ENCODE measurements around the gene TBC1D14.

DNA sequence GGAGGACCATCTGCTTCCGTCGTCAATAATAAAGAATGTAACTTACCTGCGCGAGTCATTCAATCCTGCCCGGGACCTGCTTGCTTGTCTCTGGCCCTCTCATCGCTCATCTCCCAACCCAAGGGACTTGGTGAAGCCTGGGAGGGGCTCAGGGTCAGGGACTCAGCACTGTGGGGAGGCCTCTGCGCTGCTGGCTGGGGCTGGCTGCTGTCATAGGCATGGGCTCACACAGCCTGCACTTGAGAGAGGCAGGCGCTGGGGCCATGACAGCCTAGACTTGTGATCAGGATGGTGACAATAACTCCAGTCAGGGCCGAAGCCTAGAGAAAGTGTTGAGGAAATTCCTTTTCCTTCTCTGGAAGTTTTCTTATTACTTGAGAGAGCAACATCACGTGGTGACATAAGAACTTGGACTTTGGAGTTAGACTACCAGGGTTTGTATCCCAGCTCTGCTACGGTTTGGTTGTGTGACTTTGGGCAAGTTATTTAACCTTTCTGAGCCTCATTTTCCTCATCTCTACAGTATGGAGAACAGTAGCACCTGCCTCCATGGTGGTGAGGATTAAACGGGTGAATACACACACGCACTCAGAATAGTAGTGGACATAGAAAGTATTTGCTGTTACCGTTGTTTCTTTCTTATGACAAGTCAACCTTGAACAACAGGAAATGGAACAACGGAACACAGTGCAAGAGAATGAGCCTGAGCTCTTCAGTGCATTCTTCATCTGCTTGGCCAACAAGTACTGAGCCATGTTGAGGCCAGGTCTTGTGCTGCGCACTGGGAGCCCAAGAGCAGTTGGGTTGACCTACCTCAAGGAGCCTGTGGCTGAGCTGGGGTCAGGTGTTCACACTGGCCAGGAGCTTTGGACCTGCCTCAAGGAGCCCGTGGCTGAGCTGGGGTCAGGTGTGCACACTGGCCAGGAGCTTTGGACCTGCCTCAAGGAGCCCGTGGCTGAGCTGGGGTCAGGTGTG lies 60.5 kb downstream of the TBC1D14 start:
- TF ChIP-seq POLR2A (IDR thresholded peaks at IDR 0.05; ENCODE audit: low read length) (no peak), GATA1 (IDR thresholded peaks at IDR 0.05; ENCODE audit: low read depth, low read length) (no peak)

Data from erythroblast (primary cell).